LNCaP clone FGC (cell line): ENCODE data around the gene RER1.

Source experiments
- DNase-seq: peaks from one replicate; pipeline ENCODE4 v3.0.0-alpha.2; 2011; ENCODE audit warnings: low read depth
- H3K4me3 ChIP-seq: 2 replicates; pipeline ENCODE4 v1.5.1; 2011; ENCODE audit warnings: mild to moderate bottlenecking, low read depth, low read length, control low read depth
- CTCF ChIP-seq: IDR thresholded peaks from 2 replicates; pipeline ENCODE4 v1.5.1; 2012; ENCODE audit warnings: mild to moderate bottlenecking; ENCODE audit not compliant: control insufficient read depth, insufficient read depth; ENCODE audit errors: extremely low read depth

RER1 gene

GRCh38 chr1:2408859-2409276, 17.2 kb downstream of the RER1 start:
- H3K4me3 ChIP-seq = peak overlapping the region; percentile 54
- no peak for TF ChIP-seq CTCF
- peak; percentile 67 for DNase-seq

- H3K4me3 ChIP-seq = peak overlapping the region; percentile 54
- TF ChIP-seq CTCF = no peak
- peak; percentile 7 for DNase-seq
Observed at GRCh38 chr1:2409745-2410144, 18.1 kb downstream of the RER1 start.

GRCh38 chr1:2411801-2412394, 20.3 kb downstream of the RER1 start:
- TF ChIP-seq CTCF = no peak
- DNase-seq = peak; percentile 15
- H3K4me3 ChIP-seq = peak overlapping the region; percentile 80

GRCh38 chr1:2412395-2412772, 20.7 kb downstream of the RER1 start, which contains the start of gene PEX10:
PEX10 (minus strand) TSS chr1:2412564; CDS start chr1:2412502, 62 bp downstream.
- peak; percentile 72 for DNase-seq
- H3K4me3 ChIP-seq = peak within 1 kb of the TSS; percentile 80

GRCh38 chr1:2412773-2413494, 21.3 kb downstream of the RER1 start:
- H3K4me3 ChIP-seq = peak overlapping the region; percentile 64
- no peak for TF ChIP-seq CTCF
- peak; percentile 14 for DNase-seq

More at GRCh38 chr1:2412395-2412772, 20.7 kb downstream of the RER1 start, which contains the start of gene PEX10:
- TF ChIP-seq CTCF = no peak

GRCh38 chr1:2413495-2414296, 22.1 kb downstream of the RER1 start:
- DNase-seq = no peak
- H3K4me3 ChIP-seq = peak overlapping the region; percentile 64
- TF ChIP-seq CTCF = no peak
